GM23248 (cell line): ENCODE results near the gene CNPY3.

Experiments used
- EZH2 ChIP-seq: fragments of 200-600 bp; sonication (generic); IDR thresholded peaks from 2 replicates; pipeline ENCODE4 v1.6.1; 2018; ENCODE audit warnings: antibody characterized with exemption, mild to moderate bottlenecking; ENCODE audit not compliant: insufficient read depth, poor library complexity, severe bottlenecking
- EZH2phosphoT487 ChIP-seq: fragments of 200-600 bp; sonication (generic); IDR thresholded peaks from 2 replicates; pipeline ENCODE4 v1.6.1; 2018; ENCODE audit warnings: antibody characterized with exemption, moderate library complexity, mild to moderate bottlenecking, low read depth; ENCODE audit not compliant: insufficient read depth

DNA sequence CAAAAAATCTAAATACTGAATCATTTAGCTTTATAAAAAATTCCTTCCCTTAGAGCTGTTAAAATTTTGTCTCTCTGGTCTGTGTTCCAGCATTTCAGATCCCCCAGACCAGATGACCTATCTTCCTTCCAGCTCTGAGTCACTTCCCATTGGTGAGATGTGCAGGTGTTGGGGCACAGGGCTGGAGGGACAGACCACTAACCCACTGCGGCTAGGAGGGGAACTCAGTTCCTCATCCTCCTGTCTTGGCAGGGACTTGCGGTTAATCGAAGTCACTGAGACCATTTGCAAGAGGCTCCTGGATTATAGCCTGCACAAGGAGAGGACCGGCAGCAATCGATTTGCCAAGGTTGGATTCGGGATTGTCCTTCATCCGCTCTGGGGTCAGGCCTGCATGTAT, 6.0 kb downstream of the CNPY3 start:
- TF ChIP-seq EZH2 (no peak), EZH2phosphoT487 (no peak)
